AG20443 (cell line): ENCODE results near the gene ACKR3.

Experiments used
- DNase-seq: peaks from one replicate; pipeline ENCODE4 v3.0.0; 2012; ENCODE audit warnings: low spot score, mixed read lengths

The ACKR3 gene

DNA sequence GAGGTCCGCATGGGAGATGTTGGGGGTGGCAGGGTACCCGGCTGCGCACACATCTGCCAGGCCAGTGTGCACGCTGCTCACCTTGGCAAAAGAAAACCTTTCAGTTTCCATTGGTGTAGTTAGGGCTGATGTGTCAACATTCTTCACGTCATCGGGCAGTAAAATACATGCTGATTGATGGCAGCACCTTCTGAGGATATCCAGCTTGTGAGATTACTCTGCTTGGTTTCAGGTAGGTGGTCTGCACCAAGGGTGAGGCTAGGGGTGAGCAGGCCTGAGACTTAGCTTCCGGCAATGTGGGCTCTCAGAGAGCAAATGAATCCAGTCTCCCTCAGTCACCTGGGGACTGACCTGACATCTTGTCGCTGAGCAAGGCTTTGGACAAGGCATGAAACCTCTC lies 19.3 kb upstream of the ACKR3 start:
- DNase-seq, result no peak

DNA sequence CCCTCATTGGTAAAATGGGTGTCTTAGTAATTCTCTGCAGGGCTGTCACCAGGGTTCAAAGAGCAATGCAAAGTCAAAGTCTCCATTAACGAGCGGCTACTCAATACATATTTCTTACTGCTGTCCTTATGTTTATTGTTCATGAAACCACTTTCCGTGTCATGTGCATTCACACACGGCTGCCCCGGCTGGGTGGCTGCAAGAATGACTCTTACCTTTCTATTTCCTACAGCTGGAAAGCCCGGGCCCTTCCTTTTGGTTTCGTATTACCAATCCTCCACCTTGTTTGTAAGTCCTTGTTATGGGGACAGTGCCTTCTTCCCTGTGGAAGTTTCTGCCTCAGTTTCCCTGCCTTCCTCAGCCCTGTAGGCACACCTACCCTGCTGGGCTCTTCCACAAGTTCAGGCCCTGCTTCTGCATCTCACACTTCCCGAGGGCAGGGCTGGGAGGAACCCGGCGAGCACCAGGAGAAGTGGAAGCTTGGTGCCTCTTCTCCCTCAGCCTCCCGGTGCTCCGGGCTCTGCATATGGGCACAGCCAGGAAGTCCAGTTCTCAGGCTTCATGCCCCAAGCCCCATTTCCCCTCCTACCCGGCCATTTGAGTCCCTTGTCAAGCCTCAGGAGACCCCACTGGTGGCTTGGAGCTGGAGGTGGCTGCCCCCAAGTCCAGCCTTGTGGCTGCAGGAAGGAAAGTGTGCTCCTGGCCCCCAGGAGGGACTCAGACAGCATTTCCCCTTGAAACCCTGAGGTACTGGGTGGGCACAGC lies 18.7 kb upstream of the ACKR3 start:
- no peak for DNase-seq

DNA sequence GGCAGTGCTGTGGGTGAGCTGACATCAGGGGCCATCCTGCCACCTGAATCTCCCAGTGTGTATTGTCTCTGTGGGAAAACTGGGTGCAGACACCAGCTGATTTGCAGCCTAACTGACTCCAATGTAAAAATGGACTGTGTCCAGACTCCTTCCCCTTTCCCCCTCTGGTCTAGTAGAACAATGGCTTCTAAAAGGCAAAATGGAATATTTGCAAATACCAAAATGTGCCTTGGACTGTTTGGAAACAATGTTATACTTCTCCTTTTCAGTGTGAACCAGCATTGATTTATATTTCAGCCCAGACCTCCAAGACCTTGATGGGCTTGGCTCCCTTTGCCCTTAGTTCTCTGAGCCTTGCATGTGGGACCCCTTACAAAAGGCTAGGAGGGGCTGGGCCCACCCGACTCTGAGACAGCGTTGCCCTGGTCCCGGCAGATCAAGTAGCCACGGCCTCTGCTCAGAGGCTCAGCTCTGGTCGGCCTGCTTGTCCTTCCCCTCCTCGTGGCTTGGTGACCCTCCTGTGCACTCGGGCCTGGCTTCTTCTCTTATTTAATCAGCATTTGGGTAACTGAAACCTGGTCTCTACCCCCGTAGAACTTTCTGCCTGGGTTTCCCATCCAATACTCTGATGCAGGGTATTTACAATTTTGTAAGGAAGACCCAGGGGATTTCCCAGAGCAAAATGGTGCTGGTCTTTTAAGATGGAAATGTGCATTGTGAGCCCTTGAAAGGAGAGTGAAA lies 18.0 kb upstream of the ACKR3 start:
- no peak for DNase-seq

DNA sequence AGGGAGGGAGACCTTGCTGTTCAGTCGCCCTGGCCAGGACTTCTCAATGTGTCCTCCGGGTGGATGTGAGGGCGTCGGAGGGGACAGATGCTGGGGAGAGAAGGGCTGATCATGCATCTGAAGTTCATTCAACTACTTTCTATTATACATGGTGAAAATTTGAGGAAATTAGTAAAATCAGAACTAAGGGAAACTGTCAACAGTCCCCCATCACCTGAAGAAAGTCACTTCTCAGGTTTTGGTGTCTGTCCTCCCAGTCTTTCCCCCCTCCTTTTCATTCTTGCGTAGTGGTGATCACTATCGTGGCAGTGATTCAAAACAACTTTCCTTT lies 17.4 kb upstream of the ACKR3 start:
- no peak for DNase-seq

DNA sequence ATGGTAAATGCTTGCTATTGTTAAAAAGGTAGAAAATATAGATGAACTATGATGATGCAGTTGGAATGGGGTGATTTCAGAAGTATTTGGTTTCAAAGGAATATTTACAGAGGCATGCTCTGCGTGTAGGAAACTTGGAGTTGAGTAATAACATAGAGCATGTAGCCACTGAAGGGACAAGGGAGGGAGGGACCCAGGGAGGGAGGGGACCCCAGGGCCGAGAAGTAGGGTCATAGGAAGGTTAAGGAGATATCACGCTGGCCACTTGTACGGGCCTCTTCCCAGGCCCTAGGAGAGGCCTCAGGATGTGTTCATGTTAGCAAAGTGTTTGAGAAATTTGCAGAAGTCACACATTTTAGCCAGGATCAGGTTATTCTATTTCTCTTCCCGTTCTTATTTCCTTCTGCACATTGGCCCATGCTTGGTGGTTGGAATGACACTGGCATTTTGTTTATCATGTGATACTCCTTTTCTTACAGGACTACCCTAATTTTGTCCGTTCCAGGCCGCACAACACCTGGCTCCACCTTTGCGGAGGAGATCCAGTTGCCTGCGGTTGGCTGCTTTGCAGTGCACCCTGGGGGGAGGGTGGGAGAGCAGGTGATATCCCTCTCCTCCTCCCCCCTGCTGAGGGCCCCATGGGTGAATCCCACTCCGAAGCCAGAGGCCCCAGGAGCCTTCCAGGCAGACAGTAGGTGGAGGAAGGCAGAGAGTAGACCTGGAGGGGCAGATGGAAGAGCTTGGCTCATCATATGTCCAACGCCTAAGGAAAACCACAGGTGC lies 16.9 kb upstream of the ACKR3 start:
- no peak for DNase-seq

DNA sequence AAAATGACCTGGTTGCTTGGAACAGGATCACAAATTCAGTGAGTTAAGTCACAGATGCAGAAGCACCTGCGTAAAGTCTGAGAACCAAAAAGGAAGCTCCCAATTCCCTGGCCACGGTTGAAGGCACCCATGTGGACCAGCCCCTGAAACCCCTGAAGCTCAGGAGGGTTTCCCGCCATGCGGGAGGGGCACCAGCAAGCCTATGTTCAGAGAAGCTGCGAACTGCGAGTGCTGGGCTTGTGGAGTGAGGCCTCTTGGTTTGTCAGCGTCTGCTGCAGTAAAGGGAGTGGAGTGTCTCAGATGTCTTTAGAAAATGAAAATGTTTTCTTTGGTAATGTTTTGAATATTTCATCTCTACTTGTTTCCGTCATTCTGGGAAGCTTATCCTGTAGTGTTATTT lies 16.1 kb upstream of the ACKR3 start:
- no peak for DNase-seq

DNA sequence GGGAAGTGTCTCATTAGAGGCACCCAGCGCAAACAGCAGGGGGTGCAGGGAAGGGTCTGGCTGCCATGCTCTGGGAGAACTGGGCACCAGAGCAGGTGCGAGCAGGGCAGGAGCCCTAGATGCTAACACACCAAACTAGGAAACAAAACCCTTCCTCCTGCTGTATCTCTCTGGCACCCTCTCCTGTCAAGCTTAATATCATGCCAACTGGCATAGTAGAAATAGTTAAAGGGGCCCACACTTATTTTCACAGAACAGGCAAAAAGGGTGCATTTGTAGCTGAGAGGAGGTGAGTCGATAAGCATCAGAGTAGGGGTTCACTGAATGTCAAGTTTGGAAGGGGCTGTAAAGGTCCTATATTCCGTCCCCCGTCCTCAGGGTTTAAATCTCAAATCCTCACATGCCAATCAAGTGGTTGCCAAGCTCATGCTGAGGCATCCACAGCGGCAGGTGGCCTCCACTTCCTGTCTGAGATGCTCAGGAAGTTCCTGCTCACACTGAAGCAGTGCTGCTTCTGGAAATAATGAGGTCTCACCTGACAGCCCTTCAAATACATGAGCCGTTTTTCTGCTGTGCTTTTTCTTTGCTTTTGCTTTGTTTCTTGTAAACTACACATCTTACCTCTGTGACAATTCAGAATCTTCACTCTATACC lies 14.9 kb upstream of the ACKR3 start:
- no peak for DNase-seq

DNA sequence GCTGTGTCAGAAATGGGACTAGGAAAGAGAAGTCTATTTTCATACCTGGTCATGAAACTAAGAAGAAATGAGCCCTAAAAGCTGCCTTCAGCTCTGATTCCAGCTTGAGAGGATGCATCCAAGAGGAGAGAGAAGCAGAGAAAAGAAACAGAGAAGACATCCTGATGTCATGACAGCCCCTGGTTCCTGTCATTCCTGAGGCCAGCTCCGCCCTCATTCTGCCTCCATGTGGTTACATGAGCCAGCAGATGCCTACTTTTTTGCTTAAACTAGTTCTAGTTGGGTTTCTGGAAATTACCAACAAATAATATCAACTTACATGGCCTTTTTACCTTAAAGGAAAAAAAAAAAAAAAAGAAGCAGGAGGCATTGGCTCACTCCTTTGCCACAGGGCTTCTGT lies 14.1 kb upstream of the ACKR3 start:
- peak; percentile 51 for DNase-seq

DNA sequence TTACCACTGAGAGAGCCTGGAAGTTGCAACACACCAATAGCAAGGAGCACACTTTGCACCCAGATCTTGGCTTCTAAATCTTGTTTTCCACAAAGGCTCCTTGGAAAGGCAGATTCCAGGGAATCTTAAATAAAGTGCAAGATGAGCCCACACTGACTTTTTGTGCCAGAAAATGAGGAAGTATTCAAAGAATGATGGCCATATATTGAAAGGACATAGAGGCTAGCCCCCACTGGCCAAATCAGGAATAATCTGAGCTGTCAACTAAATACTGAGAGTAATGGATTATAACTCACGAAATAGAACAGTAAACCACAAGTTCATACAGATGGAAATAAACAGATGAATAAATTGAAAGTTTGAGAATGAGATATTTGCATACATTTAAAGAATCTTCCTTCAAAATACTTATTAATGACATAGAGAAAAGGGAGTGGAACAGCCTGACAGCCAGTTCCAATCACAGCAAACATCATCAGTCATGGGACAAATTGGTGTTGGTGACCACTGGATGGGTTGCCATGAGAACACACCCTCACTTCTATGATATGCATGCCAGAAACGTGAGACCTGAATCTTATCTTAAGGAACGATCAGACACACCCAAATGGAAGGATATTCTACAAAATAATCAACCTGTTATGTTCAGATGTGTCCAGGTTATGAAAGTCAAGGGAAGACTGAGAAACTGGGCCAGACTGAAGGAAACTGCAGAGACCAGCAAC lies 12.2 kb upstream of the ACKR3 start:
- no peak for DNase-seq

DNA sequence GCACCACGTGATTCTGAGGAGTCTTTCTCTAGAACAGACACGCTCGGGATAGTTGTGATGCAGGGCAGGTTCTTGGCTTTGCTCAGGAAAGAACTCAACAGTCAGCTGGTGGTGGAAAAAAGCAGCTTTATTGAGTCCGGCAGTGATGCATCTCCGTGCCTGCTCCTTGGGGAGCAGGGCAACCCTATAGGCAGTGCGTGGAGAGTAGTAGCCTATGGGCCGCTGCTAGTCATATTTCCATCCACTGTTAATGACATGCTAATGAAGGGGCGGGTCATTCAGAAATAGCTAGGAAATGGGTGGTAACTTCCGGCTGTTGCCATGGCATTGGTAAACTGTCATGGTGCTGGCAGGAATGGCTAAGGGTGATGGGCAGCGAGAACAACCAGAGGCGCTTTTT lies 11.6 kb upstream of the ACKR3 start:
- no peak for DNase-seq

DNA sequence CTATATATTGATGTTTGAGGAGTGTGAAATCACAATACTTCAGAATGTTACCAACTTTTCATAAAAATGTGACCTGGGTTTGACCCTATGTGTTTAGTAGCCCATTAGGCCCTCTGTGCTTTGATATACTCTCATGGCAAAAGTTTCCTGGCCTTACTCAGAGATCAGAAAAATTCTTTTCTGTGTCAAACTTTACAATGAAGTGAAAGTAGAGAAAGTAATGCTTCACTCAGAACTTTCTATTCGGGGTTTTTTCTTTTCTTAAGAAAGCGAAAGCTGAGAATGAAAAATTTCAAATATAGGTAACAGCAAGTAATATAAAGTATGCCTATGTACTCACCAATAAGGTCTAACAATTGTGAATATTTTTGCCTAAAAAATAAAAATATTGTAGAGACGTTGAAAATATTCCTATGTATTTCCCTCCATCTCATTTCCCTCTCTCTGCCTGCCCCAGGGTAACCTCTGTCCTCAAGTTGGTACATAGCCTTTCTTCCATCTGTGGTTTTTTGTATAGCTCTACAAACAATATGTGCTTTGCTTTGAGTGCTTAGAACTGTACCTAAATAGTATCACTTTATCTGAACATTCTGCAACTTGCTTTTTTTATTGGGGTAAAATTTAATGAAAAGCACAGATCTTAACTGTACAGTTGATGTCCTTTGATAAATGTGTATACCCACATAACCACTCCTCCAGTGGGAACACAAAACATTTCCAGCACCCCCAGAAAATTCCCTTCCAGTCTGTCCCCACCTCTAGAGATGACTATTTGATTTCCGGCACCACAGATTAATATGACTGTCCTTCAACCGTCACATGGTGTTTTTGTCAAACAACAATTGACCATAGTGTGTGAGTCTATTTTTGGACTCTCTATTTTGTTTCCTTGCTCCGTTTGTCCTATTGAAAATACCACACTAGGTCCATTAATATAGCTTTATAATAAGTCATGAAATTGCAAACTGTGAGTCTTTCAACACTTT lies 10.3 kb upstream of the ACKR3 start:
- no peak for DNase-seq

DNA sequence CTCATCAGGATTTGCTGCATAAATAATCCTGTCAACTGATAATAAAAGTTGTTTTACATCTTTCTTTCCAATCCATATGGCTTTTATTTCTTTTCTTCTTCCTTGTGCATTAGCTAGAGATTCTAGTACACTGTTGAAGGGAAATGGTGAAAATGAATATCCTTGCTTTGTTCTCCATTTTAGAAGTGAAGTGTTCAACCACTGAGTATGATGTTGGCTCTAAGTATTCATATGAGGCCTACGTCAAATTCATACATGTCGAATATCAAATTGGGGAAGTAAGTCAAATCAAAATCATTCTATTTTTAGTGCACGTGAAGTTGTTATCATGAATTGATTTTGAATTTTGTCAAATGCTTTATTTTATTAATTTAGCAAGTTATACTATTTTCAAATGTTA lies 7.8 kb upstream of the ACKR3 start:
- no peak for DNase-seq

DNA sequence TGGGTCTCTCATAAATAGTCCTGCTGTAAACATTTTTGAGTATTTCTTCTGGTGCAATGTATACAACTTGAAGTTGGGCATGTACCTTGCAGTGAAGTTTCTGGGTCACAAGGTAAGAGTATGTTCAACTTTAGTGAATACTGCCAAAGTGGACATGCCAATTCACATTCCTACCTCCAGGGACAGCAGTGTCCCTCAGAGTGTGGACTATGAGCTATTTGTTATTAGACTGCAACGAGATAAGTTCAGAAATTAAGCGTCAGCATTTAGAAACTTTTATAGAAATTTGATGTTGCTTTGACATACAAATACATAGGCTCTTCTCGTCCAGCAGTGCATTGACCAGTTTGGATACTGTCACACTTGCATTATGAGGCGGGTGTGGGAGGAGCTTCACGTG lies 7.2 kb upstream of the ACKR3 start:
- DNase-seq, result no peak

DNA sequence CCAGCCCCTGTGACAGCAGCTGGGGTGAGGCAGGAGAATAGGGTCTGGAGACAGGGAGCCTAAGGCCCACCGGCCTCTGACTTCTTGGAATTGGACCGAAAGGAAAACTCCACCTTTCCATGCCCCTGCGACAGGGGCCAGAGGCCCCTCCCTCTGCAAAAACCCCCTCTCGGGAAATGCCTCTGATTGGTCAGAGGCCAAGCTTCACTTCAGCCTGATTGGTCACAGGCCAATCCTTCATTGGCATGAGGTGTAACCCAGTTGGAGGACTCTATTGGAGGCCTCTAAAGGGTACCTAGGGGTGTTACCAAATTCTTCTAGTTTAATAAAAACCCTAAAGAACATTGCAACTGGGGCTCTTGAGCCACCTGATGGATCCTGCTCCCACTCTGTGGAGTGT lies 5.7 kb upstream of the ACKR3 start:
- no peak for DNase-seq

DNA sequence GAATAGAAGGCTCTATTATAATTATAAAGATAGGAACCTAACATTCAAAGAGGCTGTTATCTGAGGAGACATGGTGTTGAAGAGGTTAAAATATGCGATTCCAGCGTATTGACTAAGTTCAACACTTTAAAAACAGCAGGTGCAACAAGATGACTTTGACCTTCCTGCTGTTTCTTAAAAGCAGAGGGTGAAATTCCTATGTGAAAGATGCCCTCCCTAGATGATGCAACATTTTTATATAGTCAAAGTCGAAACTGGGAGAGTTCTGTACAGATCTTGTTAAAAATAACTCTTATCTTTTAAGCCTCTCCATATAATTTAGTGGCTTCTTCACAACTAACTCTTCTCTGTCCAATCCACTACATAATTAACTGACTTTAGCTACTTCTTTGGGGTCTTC lies 4.4 kb upstream of the ACKR3 start:
- DNase-seq, result no peak

DNA sequence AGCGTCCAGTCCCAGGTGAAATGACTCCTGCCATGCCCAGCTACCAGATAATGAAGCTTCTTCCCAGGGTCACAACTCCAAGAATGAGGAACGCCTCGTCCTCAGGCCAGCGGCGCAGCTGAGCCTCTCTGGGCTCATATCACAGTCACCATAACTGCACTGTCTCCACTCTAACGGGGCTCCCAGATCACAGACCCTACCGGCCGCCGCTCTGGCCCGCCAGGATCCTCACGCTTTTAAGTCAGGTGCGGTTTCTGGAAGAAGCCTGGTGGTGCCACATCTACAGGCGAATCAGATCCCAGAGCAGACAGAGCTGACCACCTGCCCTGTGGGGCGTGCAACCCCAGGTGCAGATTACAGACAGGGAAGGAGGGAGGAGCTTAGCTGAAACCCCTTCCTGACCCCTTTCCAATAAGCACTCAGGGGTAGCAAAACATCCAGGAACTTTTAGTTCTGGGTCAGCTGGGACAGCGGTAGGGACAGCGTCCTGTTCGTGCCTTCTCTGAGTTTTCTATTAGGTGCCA lies 3.7 kb upstream of the ACKR3 start:
- no peak for DNase-seq

DNA sequence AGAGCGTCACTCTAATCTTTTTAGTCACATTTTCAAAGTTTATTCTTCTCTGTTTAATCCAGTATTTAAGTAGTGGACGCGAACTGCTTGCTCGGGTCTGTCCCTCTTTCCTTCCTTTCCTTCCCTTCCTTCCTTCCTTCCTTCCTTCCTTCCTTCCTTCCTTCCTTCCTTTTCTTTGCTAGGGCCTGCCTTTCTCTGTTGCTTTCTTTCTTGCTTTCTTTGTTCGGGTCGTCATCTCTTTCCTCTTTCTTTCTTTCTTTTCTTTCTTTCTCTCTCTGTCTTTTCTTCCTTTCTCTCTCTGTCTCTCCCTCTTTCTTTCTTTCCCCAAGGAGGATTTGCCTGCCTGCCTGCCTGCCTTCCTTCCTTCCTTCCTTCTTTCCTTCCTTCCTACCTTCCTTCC lies 3.0 kb upstream of the ACKR3 start:
- DNase-seq, result no peak

DNA sequence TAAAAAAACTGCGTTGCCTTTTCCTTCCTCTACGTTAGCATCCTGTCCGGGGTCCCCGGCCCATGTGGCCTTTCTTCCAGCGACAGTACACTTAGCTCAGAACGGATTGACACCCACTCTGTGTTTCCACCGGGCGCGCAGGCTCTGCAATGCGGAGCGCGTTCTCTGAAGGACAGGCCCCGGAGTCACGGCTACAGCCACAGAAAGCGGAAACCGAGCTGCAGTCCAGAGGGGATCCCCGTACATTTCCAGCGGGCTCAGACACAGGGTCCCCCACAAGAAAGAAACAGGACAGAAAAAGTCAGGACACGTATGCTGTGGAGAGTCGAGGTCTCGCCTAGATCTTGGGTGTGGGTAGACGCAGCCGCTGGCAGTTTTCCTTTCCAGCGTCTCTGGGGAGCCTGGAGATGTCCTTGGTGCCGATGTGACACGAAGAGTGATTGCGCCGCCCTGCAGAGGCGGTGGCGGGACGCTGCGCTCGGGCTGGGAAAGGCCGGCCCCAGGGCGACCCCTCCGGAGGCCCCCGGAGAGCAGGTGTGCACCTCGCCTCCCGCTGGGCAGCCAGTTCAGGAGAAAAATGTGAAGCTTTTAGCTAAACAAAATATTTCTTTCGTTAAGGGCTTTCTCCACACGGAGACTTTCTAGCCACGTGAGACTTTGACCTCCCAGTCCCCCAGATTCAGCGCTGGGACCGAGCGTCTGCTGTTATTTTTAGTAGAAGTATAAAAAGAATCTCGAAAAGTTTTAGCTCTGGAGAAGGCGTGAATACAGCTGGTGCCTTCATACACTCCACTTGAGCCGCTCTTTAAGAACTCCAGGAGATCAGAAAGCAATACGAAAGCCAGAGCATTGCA lies 1.3 kb upstream of the ACKR3 start:
- DNase-seq, result peak; percentile 60

DNA sequence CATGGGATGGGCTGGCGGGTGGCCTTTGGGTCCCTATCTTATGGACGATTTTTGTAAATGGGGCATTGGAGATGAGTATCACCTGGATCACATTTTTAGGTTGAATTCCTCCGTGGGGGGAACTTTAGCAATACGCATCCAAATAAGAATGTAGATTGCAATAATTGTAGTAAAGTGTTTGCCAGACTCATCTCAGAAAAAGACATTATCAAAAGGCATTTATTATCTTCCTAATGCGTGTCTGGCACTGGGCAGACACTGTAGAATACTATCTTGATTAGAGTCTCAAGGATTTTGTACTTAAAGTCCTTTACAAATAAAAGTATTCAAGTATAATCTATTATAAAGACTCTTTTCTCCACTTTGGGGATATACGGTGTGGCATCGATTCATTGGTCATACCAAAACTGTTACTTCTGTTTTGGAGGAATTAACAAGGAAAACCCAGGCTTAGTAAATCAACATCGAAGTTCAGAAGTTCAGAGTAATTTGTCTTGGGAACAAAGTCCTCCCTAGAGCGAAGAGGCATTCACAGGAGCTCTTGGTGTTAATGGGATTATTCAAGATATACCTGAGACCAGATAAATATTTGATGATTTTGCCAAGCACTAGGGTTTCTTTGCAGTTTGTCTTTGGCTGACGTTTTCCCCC lies 578 bp upstream of the ACKR3 start:
- DNase-seq, result no peak
